ENCODE results near the gene CAV1.

DNA sequence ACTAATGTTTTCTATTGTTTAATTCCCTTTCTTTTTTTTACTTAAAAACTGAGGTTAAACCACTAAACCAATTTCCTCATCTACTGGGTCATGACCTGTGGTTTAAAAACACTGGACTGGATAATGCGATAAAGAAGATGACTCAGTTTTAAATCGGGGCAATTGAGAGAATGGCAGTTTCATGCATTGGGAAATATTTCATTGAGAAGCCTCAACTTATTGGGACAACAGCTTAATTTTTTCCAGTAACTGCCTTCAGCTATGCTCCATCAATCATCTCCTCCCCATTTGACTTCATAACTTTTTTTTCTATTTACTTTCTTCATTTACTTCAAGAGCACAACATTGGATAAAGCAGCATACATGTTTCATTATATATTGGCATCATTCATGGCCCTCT lies 85.4 kb downstream of the CAV1 start:
- TF ChIP-seq, protein P1, sequence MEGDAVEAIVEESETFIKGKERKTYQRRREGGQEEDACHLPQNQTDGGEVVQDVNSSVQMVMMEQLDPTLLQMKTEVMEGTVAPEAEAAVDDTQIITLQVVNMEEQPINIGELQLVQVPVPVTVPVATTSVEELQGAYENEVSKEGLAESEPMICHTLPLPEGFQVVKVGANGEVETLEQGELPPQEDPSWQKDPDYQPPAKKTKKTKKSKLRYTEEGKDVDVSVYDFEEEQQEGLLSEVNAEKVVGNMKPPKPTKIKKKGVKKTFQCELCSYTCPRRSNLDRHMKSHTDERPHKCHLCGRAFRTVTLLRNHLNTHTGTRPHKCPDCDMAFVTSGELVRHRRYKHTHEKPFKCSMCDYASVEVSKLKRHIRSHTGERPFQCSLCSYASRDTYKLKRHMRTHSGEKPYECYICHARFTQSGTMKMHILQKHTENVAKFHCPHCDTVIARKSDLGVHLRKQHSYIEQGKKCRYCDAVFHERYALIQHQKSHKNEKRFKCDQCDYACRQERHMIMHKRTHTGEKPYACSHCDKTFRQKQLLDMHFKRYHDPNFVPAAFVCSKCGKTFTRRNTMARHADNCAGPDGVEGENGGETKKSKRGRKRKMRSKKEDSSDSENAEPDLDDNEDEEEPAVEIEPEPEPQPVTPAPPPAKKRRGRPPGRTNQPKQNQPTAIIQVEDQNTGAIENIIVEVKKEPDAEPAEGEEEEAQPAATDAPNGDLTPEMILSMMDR (conservative IDR thresholded peaks at IDR 0.05; ENCODE audit: low read depth in 2 of 2) = no peak
- TF ChIP-seq, protein P2, sequence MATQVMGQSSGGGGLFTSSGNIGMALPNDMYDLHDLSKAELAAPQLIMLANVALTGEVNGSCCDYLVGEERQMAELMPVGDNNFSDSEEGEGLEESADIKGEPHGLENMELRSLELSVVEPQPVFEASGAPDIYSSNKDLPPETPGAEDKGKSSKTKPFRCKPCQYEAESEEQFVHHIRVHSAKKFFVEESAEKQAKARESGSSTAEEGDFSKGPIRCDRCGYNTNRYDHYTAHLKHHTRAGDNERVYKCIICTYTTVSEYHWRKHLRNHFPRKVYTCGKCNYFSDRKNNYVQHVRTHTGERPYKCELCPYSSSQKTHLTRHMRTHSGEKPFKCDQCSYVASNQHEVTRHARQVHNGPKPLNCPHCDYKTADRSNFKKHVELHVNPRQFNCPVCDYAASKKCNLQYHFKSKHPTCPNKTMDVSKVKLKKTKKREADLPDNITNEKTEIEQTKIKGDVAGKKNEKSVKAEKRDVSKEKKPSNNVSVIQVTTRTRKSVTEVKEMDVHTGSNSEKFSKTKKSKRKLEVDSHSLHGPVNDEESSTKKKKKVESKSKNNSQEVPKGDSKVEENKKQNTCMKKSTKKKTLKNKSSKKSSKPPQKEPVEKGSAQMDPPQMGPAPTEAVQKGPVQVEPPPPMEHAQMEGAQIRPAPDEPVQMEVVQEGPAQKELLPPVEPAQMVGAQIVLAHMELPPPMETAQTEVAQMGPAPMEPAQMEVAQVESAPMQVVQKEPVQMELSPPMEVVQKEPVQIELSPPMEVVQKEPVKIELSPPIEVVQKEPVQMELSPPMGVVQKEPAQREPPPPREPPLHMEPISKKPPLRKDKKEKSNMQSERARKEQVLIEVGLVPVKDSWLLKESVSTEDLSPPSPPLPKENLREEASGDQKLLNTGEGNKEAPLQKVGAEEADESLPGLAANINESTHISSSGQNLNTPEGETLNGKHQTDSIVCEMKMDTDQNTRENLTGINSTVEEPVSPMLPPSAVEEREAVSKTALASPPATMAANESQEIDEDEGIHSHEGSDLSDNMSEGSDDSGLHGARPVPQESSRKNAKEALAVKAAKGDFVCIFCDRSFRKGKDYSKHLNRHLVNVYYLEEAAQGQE (IDR thresholded peaks at IDR 0.05; ENCODE audit: unreplicated experiment) = no peak
- TF ChIP-seq EZH2phosphoT487 (IDR thresholded peaks at IDR 0.05; ENCODE audit: unreplicated experiment) (no peak), EZH2 (IDR thresholded peaks at IDR 0.05; ENCODE audit: low read depth, unreplicated experiment) (no peak), POLR2AphosphoS5 (IDR thresholded peaks at IDR 0.05; ENCODE audit: low read depth) (no peak), CREB1 (CRISPR knock-in tag; IDR thresholded peaks at IDR 0.05; ENCODE audit: low read depth) (no peak)
- TF ChIP-seq, protein P3, sequence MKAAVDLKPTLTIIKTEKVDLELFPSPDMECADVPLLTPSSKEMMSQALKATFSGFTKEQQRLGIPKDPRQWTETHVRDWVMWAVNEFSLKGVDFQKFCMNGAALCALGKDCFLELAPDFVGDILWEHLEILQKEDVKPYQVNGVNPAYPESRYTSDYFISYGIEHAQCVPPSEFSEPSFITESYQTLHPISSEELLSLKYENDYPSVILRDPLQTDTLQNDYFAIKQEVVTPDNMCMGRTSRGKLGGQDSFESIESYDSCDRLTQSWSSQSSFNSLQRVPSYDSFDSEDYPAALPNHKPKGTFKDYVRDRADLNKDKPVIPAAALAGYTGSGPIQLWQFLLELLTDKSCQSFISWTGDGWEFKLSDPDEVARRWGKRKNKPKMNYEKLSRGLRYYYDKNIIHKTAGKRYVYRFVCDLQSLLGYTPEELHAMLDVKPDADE (IDR thresholded peaks at IDR 0.05) = no peak
